Liver (tissue), 9 donors: ENCODE measurements around the gene MAG. TPM values are rescaled to one million over a fixed set of nuclear protein-coding genes. Genes with fewer than 3 reads are reported as not detected.

ENCODE experiments used
- DNase-seq: peaks from one replicate; pipeline ENCODE4 v3.0.0-alpha.2; 2017; ENCODE audit warnings: low spot score
- H3K27ac ChIP-seq, 2 donors: one replicate each; pipeline ENCODE4 v1.7.0; 2013; ENCODE audit warnings: inconsistent platforms in 2 of 2, low read length in 2 of 2, control low read depth in 1 of 2, low read depth in 1 of 2, mild to moderate bottlenecking in 1 of 2
- H3K27me3 ChIP-seq, 4 donors: one replicate each; pipeline versions ENCODE4 v1.6.1 to v1.7.0; 2013; ENCODE audit warnings: low read length in 3 of 4, inconsistent platforms in 1 of 4, mild to moderate bottlenecking in 1 of 4, moderate library complexity in 1 of 4; ENCODE audit not compliant: control insufficient read depth in 4 of 4, insufficient read depth in 4 of 4
- H3K36me3 ChIP-seq, 4 donors: one replicate each; pipeline versions ENCODE4 v1.6.1 to v1.7.0; 2013; ENCODE audit warnings: low read length in 3 of 4, mild to moderate bottlenecking in 3 of 4, low read depth in 1 of 4, moderate library complexity in 1 of 4; ENCODE audit not compliant: control insufficient read depth in 4 of 4, insufficient read depth in 3 of 4
- H3K4me1 ChIP-seq, 4 donors: one replicate each; pipeline versions ENCODE4 v1.6.1 to v1.7.0; 2013; ENCODE audit warnings: low read length in 3 of 4, mild to moderate bottlenecking in 3 of 4, moderate library complexity in 1 of 4; ENCODE audit not compliant: control insufficient read depth in 4 of 4, insufficient read depth in 4 of 4
- H3K4me3 ChIP-seq, 3 donors: one replicate each; pipeline versions ENCODE4 v1.6.1 to v1.7.0; 2013; ENCODE audit warnings: low read length in 3 of 3, control low read depth in 1 of 3, low read depth in 1 of 3, mild to moderate bottlenecking in 1 of 3
- H3K9ac ChIP-seq, 2 donors: one replicate each; pipeline ENCODE4 v1.7.0; 2013; ENCODE audit warnings: low read length in 2 of 2, mild to moderate bottlenecking in 2 of 2, moderate library complexity in 2 of 2, control low read depth in 1 of 2, low read depth in 1 of 2
- H3K9me3 ChIP-seq, 4 donors: one replicate each; pipeline versions ENCODE4 v1.6.1 to v1.7.0; 2013; ENCODE audit warnings: low read length in 3 of 4; ENCODE audit not compliant: control insufficient read depth in 4 of 4
- ATF3 ChIP-seq: IDR thresholded peaks from 2 replicates; pipeline ENCODE4 v1.6.1; 2016; ENCODE audit warnings: antibody characterized with exemption
- CTCF ChIP-seq: fragments of 150-350 bp; IDR thresholded peaks from 2 replicates; pipeline ENCODE4 v1.5.1; 2017; ENCODE audit warnings: improper control_type of control experiment, low read depth, low read length; ENCODE audit not compliant: missing input control
- FOXA1 ChIP-seq: IDR thresholded peaks from 2 replicates; pipeline ENCODE4 v1.6.1; 2016; ENCODE audit warnings: antibody characterized with exemption
- FOXA2 ChIP-seq: IDR thresholded peaks from 2 replicates; pipeline ENCODE4 v1.6.1; 2016; ENCODE audit warnings: antibody characterized with exemption
- HNF4G ChIP-seq: IDR thresholded peaks from 2 replicates; pipeline ENCODE4 v1.6.1; 2016; ENCODE audit warnings: antibody characterized with exemption
- MAX ChIP-seq: IDR thresholded peaks from 2 replicates; pipeline ENCODE4 v1.6.1; 2016; ENCODE audit warnings: antibody characterized with exemption
- RAD21 ChIP-seq, 2 donors: IDR thresholded peaks; 2 replicates each; pipeline ENCODE4 v1.6.1; 2016; ENCODE audit warnings: antibody characterized with exemption in 2 of 2, mild to moderate bottlenecking in 2 of 2
- REST ChIP-seq: IDR thresholded peaks from 2 replicates; pipeline ENCODE4 v1.6.1; 2016; ENCODE audit warnings: antibody characterized with exemption, mild to moderate bottlenecking
- RXRA ChIP-seq, 2 donors: IDR thresholded peaks; 2 replicates each; pipeline ENCODE4 v1.6.1; 2017 to 2018; ENCODE audit warnings: antibody characterized with exemption in 2 of 2, mild to moderate bottlenecking in 1 of 2
- YY1 ChIP-seq: IDR thresholded peaks from 2 replicates; pipeline ENCODE4 v1.6.1; 2016; ENCODE audit warnings: antibody characterized with exemption, mild to moderate bottlenecking
- WGBS: extraction: QIAGEN DNeasy Blood & Tissue Kit; methylation state at CpG from one replicate; pipeline ENCODE4 v1.1.7; 2013; 5-methylcytosine and 5-hydroxymethylcytosine counted together
- polyA plus RNA-seq, 2 donors: library from polyadenylated mRNA; stranded (reverse) in 1 of 2; unstranded in 1 of 2; fragments of 200-250 nt in 1 of 2; fragments of >200 nt in 1 of 2; fragmentation: Nextera tagmentation in 1 of 2; extraction: Ambion mirVana in 1 of 2; gene quantifications; one replicate each; pipeline versions ENCODE4 v1.2.1 to v1.2.3, GENCODE V29; 2013 to 2015
- total RNA-seq, 2 donors: library from RNA; depleted of rRNA; stranded (reverse); fragments of >200 nt; gene quantifications; one replicate each; pipeline ENCODE4 v1.2.3, GENCODE V29; 2014
- donor health status: healthy.
- donor health status: healthy.
- donor health status: healthy.
- donor health status: healthy.
- donor health status: healthy.

The MAG gene
- total and polyA plus RNA-seq, 4 donors: 0.29 to 3.9 (median 0.33) TPM; not detected in 1

- DNase-seq: peak; percentile 68
- peaks cover 23 to 66% (median 46%) of the 10 kb centered on the region in 4 donors for H3K4me1 ChIP-seq
- no peaks in the 10 kb centered on the region for H3K9me3 ChIP-seq
- peak within 1 kb of the TSS; percentile 83 to 95 for H3K27ac ChIP-seq
- H3K27me3 ChIP-seq: no peaks in the 10 kb centered on the region
- TF ChIP-seq REST (no peak), HNF4G (no peak), MAX (no peak), FOXA1 (no peak), ATF3 (no peak), FOXA2 (no peak), RXRA (IDR thresholded peaks at IDR 0.05) (no peak)
- peaks cover 0 to 9% (median 7%) of the 10 kb centered on the region in 4 donors for H3K36me3 ChIP-seq
- H3K9ac ChIP-seq: peak within 1 kb of the TSS; percentile 87
- 1% methylated on average over 117 of the region's 126 CpGs for WGBS
- peak within 1 kb of the TSS; percentile 63 to 89 (median 83) for H3K4me3 ChIP-seq
Observed at GRCh38 chr19:35268536-35269437, 23.2 kb upstream of the MAG start, which contains the start of gene USF2. Gene USF2 (plus strand): TSS chr19:35268962. CDS start chr19:35269102, 140 bp downstream.

- peaks cover 23 to 67% (median 46%) of the 10 kb centered on the region in 4 donors for H3K4me1 ChIP-seq
- H3K9me3 ChIP-seq: no peaks in the 10 kb centered on the region
- peaks cover 0 to 8% (median 6%) of the 10 kb centered on the region in 4 donors for H3K36me3 ChIP-seq
- peak; percentile 93 for DNase-seq
- H3K27me3 ChIP-seq: no peaks in the 10 kb centered on the region
- H3K4me3 ChIP-seq: peak overlapping the region; percentile 53 to 89 (median 61)
- TF ChIP-seq YY1 (peak; percentile 51), CTCF (peak; percentile 60), HNF4G (no peak), RAD21 (IDR thresholded peaks at IDR 0.05) (peak; percentile 61 to 72), FOXA2 (no peak)
- WGBS: 2% methylated on average over 66 of the region's 66 CpGs
- peak overlapping the region; percentile 83 to 91 for H3K27ac ChIP-seq
- no peak overlapping the region for H3K9ac ChIP-seq
Observed at GRCh38 chr19:35269438-35270117, 22.4 kb upstream of the MAG start.
